ENCODE measurements around the gene MOK.

Gene MOK

DNA sequence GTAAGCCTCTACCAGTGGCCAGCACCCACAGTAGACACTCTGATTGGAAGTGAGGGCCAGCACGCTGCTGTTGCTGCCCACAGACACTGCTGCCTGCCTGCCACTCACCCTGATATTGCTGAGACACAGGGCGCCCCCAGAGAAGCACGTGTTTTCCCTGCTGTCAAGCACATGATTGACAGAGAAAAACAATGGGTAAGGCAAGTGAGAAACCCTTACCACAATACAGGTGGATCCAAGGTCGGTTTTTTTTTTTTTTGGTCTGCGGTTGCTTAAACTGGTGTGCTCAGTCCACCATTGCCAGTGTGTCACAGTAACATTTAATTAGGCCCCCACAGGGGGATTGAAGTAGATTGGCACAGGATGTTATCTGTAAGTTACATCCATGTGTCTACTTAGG is 99.4 kb downstream of the MOK start:
- no peak for DNase-seq (ENCODE audit: low read depth in 2 of 2)

DNA sequence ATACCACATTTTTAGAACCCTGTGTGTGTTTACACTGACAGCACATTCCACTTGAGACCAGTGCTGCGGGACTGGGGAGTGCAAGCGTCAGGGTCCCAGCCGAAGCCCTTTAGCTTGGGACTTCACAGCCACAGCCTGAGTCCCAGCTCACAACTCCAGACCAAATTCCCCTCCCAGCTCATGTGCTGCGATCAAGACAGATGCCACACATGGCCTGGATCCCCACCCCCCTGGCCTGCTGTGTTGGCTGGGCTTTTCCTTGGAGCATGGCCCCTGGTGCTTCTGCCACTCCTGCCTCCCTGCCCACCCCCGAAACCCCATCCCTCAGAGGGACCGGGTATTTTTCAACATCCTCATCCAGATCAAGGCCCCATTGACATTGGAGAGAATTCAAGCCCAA is 101.6 kb downstream of the MOK start:
- no peak for DNase-seq (ENCODE audit: low read depth in 2 of 2)

DNA sequence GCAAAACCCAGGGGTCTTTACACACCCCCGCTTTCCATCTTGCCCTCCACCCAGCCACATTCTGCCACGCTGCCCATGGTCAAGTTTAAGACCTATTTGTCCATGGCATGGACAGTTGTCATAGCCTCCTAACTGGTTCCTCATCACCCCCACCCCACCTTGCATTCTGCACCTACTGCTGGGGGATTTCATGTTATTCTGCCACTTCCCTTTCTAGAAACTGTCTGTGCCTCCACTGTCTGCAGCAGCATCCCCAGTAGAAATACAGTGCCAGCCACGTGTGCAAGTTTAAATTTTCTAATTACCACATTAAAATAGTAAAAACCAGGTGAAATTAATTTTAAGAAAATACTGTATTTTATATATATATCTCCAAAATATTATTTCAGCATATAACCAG is 102.0 kb downstream of the MOK start:
- DNase-seq (ENCODE audit: low read depth in 2 of 2): no peak

DNA sequence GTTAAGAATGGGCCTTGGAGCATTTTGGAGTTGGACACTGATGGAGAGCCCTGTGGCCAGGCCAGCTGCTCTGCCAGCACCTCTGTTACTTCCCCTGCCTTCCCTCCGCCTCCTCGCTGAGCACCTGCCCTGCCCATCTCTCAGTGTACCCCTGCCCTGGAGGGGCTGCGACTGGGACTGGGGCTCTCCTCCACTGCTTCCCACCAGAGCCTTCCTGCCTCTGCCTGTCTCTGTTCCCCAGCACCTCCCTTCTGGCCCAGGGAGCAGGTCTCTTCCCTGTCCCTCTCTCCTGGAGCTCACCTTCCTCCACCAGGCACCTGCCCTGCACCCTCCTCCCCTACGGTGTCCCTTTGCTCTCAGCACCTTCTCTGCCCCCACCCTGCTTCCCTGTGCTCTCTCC is 103.2 kb downstream of the MOK start:
- DNase-seq (ENCODE audit: low read depth in 2 of 2): no peak

DNA sequence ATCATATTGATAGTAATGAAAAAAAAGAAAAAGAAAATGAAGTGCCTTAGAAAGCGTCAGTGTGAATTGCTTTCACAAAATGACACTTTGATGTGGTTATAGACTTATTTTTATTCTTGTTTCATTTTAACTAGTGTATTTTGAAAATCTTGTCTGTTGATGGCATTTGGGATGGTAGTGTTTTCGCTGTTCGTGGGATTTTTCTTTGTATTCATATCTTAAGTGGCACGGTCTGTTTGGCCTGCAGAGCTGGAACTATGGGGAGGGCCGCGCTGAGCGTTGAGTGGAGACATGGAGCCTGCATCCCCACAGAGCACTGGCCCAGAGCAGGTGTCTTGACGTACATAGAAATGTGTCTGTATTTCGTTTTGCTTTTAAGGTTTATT is 103.6 kb downstream of the MOK start:
- no peak for DNase-seq (ENCODE audit: low read depth in 2 of 2)

DNA sequence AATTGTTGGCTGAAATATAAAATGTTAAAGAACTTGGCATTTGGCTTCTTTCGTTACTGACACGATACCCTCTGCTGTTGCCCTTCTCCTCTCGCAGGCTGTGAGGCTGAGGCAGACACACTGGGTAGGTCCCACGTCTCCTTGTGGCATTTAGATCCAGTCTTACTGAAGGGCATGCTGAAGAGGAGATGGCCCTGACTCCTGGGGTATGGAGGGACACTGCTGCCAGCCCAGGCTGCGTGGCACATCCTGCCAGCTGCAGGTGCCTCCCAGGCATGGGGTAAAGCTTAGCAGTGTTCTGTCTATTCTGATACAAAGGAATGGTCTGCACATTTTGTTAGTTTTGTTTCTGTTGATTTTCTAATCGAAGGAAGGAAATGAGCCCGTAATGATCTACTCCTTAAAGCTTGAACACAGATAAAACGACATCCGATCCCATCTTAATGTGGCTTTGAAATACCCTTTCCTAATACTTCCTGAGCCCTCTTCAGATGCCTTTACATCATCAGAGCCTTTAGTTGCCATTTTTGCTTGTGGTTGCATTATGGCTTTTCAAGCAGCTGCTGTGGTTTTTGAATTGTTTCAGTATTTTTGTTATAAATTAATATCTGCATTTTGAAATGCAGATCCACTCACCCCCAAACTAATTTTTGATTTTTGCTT is 104.1 kb downstream of the MOK start:
- no peak for DNase-seq (ENCODE audit: low read depth in 2 of 2)

DNA sequence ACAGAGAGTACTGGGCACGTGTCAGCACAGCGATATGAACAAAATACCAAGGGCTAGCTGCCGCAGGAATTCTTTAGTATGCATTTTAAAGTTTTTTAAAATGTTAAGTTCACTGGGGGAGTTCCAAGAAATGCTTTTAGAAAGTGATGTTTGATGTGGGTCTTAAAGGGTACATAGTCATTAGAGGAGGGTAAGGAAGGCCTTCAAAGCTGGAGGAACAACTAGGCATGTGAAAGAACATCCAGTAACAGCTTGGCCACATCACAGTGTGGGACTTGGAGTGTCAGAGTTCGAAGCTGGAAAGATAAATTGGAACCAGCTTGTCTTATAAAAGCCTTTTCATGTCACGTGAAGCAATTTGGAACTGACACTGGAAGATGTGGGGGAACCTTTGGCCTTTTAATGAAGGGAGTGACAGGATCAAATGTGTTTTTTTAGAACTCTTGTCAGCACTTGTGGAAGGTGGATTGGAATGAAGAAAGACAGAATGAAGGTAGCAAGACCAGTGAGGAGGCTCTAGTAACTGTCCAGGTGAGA is 107.6 kb downstream of the MOK start:
- DNase-seq (ENCODE audit: low read depth in 2 of 2): no peak

DNA sequence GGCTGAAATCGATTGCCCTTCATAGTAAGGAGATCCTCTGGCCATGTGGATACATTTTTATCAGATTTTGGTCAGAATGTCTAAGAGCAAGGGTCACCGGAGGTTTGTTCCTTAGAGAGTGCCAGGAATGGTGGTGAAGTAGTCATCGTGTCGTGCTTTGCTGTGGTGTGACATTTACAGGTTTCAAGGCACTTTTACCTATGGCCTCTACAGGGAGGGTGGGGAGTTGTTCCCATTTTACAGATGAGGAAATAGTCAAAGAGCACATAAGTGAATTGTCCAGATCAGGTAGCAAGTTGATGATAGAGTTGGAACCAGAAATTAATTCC is 108.1 kb downstream of the MOK start:
- no peak for DNase-seq (ENCODE audit: low read depth in 2 of 2)

DNA sequence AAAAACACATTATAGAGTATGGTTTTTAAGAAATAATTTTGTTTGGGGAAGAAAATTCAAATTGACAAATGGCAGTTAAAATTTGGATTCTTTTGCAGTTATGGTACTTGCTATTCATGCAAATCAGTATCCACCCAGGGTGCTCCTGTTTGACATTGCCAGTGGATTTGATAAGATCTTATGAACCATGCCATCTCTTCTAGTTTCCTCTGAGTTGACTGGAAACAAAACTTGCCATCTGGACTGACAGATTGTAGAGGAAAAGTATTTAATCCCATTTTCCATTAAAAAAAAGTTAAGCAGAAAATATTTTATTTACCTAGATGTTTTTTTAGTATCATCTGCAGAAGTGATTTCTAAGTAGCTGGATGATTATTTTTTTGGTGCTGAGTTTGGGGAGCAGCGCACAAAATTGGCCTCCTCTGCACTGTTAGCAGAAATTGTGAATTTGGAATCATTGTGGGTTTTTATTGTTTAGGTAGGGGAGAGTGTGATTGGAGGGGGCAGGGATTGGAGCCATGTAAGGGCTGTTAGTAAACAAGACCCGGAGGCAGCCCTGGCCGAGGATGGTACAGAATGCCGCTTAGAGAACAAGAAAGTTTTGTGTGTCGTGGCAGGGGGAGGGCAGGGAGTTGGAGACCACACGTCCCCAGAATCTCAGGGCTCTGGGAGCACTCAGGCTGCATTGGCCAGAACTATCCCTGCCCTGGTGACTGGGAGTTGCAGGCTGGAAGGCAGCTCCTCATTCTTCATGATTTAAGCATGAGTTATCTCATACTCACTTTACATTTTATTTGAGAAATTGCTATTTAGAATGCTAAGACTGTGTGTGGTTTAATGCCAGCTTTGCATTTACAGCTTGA is 108.7 kb downstream of the MOK start:
- no peak for DNase-seq (ENCODE audit: low read depth in 2 of 2)

DNA sequence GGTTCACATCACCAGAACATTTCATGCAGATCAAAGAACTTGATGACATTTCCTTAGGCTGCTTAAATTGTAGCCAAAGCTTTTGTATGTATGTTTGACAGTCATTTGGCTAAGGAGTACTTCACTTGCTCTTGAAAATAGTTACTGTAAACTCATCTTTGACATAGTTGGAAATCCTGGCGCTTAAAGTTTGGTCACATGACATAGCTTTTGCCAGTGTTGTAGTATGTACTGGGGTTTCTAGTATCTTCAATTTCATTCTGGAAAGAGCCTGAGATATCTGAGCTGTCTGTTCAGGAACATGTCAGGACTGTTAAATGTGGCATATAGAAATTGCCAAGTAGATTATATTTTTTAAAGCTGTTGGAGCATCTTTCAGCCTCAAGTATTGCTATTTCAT is 109.5 kb downstream of the MOK start:
- DNase-seq (ENCODE audit: low read depth in 2 of 2): no peak

DNA sequence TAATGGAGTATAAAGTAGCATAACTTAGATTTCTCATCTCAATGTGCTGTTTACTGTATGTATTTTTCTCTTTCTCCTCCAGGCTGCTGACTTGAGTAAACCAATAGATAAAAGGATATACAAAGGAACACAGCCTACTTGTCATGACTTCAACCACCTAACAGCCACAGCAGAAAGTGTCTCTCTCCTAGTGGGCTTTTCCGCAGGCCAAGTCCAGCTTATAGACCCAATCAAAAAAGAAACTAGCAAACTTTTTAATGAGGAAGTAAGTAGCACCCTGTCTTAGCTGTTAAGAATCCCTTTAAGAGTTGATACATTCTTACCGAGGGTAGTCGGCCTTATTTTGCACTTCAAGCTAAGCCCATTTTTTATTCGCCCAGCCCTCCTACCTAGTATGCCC is 110.1 kb downstream of the MOK start:
- DNase-seq (ENCODE audit: low read depth in 2 of 2): no peak

DNA sequence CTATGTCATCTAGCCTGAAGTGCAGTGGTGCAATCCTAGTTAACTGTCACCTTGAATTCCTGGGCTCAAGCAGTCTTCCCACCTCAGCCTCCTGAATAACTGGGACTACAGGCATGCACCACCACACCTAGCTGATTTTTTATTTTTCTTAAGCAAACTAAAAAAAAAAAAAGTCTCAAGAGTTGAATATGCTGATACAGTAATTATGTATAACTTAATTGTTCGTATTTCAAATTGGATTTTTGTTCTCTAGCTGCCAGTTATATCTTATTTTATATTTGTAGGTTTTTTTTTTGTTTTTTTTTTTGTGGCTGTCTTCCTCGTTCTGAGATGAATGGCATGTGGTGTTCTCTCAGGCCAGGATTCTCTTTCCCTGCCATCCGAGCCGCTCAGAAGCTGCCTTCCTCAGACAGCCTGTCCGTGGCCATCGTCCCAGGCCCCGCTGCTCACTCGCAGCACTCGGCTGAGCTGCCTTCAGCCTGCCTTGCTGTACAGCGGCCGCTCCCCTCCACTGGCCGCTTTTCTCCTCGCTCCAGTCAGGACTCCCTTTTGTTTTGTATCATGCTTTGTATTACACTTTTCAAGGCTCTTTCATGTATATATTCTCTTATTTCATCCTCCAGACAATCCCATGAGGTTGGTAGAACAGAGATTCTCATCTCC is 112.0 kb downstream of the MOK start:
- no peak for DNase-seq (ENCODE audit: low read depth in 2 of 2)

DNA sequence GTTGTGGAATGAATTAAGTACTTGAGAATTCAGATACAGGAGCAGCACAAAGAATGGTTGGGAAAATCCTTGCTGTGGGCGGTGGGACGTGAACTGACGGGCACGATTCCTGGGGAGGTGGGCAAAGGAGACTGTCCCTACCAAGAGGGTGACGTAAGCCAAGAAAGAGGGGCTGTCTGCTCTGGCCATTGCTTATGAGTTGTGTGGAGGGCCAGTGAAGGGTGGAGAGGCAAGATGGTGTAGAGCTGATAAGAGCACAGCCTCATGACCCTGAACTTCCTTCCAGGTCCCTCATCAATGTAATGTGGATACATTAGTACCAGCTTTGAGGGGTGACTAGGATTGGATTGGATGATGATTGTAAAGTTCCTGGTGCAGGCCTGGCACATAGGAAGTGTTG is 115.1 kb downstream of the MOK start:
- DNase-seq (ENCODE audit: low read depth in 2 of 2): no peak

DNA sequence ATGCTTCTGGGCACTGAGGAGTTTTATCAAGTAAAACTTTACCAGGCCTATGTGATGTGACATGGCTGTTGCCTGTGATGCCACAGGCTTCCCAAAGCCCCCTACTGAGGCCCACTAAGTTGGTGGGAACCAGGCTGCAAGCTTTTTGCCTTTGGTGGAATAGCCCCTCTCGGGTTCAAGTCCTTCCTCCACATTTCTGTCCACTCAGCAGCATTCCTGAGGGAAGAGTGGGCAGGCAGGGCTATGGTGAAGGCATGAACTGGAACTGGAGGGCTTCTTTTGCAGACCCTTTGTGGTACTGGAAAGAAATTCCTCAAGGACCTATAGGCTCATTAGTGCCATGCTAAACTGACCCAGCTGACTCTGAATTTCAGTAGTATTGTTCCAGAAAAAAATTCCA is 116.8 kb downstream of the MOK start:
- DNase-seq (ENCODE audit: low read depth in 2 of 2): no peak

DNA sequence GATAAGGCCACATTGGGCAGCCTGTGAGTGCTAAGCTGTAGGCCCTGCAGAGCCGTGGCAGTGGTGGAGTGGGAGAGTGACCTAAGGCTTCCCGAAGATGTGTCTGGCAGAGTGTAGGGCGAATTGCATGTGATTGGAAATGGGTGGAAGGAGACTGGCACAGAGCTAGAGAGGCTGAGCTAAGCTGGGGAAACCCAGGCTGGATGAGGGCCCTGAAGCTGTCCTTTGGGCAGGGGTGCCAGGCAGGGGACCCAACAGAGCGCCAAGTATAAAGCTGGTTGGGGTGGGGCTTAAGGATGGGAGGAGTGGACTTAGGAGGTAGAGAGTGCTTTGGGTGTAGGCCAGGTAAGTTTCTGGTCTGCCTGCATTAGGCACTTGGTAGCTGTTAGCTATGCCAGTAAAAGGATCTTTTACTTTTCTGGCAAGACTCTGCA is 117.4 kb downstream of the MOK start:
- no peak for DNase-seq (ENCODE audit: low read depth in 2 of 2)

DNA sequence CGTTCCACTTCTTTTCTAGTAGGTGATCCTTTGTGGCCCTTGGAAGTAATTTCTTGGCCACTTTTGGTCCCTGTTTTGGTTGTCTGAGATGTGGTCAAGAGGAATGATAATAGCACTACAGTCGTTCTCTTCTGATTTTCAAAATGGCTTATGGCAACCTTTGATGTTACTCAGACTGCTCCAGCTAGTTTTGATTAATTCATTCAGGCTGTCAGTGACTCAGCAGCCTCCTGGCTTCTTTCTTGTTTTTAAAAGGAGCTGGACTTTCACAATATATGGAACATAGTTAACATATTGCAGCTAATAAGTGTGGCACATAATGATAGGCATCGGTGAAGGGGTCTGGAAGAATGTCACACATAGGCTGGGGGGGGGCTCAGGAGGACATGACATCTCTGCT is 117.9 kb downstream of the MOK start:
- DNase-seq (ENCODE audit: low read depth in 2 of 2): no peak

DNA sequence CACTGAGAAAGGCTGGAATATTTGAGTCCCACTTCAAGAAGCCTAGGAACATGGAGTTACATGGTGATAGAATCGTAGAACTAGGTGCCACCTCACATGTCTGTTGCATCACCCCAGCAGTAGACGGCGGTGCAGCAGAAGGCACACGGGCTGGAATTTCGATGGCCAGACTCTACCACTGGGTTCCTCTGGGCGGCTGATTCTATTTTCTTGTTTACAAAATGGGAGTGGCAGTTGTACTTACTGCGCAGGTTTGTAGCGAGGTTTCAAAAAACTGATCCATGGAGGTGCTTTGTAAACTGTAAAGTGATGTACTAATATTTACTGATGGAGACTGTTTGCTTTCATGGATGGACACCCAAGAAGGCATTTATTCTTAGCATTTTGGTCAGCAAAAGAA is 119.6 kb downstream of the MOK start:
- no peak for DNase-seq (ENCODE audit: low read depth in 2 of 2)

DNA sequence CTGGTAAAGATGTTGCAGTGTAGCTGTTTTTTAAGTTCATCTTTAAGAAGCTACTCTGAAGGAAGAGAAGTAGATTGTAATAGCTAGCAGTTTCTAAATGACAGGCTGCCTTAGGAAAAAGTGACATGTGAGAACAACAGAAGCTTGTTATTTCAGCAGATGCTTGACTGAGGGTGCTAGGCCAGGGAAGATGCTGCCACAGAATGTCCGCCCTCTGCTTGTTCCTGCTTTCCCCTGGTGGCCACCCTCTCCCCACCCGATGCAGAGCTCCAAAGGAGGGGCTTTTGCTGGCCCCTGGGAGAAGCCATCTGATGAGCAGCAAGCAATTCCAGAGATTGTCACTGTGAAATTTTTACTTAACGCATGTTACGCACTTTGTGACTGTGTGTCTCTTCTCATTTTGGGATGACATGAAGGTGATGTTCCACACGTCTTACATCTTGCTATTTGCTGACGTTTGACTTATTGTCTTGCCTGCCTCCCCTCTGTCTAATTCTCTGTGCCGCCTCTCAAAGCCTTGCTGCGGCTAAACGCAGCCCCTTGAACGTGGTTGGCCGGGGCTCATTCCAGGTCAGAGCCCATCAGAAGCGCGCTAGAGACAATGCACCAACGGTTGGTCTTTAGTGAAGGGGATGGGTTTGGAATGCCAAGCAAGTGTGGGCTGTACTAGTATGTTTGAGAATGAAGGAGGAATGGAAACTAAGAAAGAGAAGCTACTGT is 120.5 kb downstream of the MOK start:
- no peak for DNase-seq (ENCODE audit: low read depth in 2 of 2)

DNA sequence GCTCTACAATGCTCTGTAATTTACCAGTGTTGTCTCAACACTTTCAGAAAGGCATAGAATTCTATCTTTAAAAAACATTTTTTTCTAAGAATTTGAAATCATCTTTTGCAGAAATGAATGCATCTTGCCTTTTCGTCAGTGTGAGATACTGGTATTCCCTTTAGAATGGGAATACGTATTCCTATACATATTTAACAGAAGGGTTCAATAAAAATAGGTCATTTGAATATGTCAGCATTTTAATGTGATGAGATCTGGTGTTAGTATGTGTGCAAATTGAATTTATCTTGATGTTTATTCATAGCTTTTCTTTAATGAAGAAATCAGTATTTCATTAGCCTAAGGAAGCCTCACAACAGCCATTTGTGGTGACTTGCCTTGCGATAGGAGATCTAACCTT is 121.1 kb downstream of the MOK start:
- no peak for DNase-seq (ENCODE audit: low read depth in 2 of 2)

DNA sequence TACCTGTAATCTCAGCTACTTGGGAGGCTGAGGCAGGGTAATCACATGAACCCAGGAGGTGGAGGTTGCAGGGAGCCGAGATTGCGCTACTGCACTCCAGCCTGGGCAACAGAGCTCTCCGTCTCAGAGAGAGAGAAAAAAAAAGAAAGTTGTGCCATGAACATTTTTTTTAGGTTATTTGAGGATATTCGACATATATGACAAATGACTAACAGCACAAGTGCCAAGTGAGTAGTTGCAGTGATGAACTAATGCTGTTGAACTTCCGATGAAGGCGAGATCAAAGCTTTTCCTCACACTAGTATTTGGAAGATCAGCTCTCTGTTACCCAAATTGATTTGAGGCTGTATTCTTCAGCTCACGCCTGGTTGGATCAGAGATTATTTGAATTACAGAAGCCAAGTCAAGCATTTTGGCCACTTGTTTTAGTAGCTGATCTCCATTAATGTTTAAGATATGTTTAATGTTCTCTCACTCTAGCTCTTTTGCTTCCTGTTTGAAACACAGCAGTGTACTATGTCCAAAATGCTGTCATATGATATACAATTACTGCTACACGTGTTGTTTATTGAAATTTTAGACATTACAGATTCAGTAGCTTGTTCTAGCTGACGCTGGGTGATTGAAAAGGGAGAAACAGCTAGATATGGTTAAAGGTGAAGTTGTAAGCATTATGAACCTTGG is 121.9 kb downstream of the MOK start:
- no peak for DNase-seq (ENCODE audit: low read depth in 2 of 2)

DNA sequence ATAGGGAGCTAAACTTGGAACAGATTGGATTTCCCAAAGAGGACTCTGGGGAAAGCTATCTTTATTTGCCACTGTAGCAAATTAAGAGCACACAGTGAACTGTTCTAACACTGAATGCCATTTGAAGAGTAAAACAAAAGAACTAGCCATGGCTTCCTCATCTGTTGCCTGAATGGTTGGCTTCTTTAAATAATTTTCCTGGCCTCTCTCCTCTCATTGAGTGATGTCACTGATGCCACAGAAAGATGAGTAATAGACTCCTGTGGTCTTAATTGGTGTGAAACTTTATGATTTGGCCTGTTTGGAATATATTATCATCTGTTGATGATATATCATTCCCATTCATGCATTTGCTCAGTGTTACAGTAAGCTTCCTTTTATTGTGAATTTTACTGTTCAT is 122.8 kb downstream of the MOK start:
- DNase-seq (ENCODE audit: low read depth in 2 of 2): no peak

DNA sequence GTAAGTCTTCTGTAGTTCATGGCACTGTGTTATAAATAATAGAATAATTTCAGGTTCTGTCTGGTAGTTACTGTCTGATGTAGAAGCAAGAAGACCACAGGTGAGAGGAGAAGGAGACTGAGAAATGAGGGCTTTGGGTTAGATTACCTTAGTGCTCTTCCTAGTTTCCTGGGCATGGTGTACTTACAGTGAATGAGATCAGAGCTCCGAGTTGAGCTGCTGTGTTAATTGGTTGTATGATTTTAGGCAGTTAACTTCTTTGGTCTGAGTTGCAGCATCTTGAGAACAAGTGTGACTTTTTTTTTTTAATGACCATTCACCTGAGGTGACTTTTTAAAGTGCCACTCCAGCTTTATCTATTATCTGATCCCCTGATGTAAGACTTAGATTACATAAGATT is 123.8 kb downstream of the MOK start:
- no peak for DNase-seq (ENCODE audit: low read depth in 2 of 2)
